HS-27A (cell line): ENCODE results near the gene LIFR.
"Not testable (repeated sequence)": the region's sequence is repeated elsewhere in the genome, so short reads cannot be mapped to it uniquely, and the experiment has no call there.

Experiments
- DNase-seq: peaks from one replicate; pipeline ENCODE4 v3.0.0-alpha.2; 2012; ENCODE audit warnings: low read depth, missing footprints

The LIFR gene

GRCh38 chr5:38581597-38581996, 25.2 kb upstream of the LIFR start:
- no peak for DNase-seq

- no peak for DNase-seq
Measured at GRCh38 chr5:38579105-38579504, 22.7 kb upstream of the LIFR start.

GRCh38 chr5:38576961-38577684, 20.7 kb upstream of the LIFR start:
- DNase-seq: no peak

- no peak for DNase-seq
Measured at GRCh38 chr5:38576442-38576841, 20.0 kb upstream of the LIFR start.

- DNase-seq: no peak
Measured at GRCh38 chr5:38575476-38575875, 19.0 kb upstream of the LIFR start.

GRCh38 chr5:38574009-38574408, 17.6 kb upstream of the LIFR start:
- no peak for DNase-seq

- DNase-seq: no peak
Measured at GRCh38 chr5:38573521-38573920, 17.1 kb upstream of the LIFR start.

GRCh38 chr5:38569180-38569579, 12.7 kb upstream of the LIFR start:
- no peak for DNase-seq

GRCh38 chr5:38567306-38567705, 10.9 kb upstream of the LIFR start:
- DNase-seq: not testable (repeated sequence)

GRCh38 chr5:38563624-38564023, 7.2 kb upstream of the LIFR start:
- no peak for DNase-seq

- DNase-seq: no peak
Measured at GRCh38 chr5:38562444-38563210, 6.2 kb upstream of the LIFR start.

GRCh38 chr5:38559428-38559827, 3.0 kb upstream of the LIFR start:
- DNase-seq: no peak

GRCh38 chr5:38557792-38558191, 1.3 kb upstream of the LIFR start:
- no peak for DNase-seq

- DNase-seq: no peak
Measured at GRCh38 chr5:38557308-38557710, 863 bp upstream of the LIFR start.

GRCh38 chr5:38556088-38556598, 303 bp downstream of the LIFR start:
- no peak for DNase-seq

GRCh38 chr5:38555354-38556087, 925 bp downstream of the LIFR start:
- no peak for DNase-seq

- DNase-seq: no peak
Measured at GRCh38 chr5:38554861-38555260, 1.6 kb downstream of the LIFR start.

- DNase-seq: no peak
Measured at GRCh38 chr5:38554403-38554802, 2.0 kb downstream of the LIFR start.

- no peak for DNase-seq
Measured at GRCh38 chr5:38553001-38553521, 3.4 kb downstream of the LIFR start.

GRCh38 chr5:38551030-38552017, 5.1 kb downstream of the LIFR start:
- DNase-seq: no peak

- DNase-seq: no peak
Measured at GRCh38 chr5:38548064-38548759, 8.2 kb downstream of the LIFR start.
